Effector memory CD4-positive, alpha-beta T cell (primary cell): ENCODE results near the gene AVPR1B.
"Not testable (repeated sequence)": the region's sequence is repeated elsewhere in the genome, so short reads cannot be mapped to it uniquely, and the experiment has no call there.

ENCODE experiments used
- DNase-seq, 3 donors: peaks; one replicate each; pipeline ENCODE4 v3.0.0-alpha.2; 2020
- H3K27ac ChIP-seq: 2 replicates; pipeline ENCODE4 v1.7.0; 2013; ENCODE audit warnings: mild to moderate bottlenecking, low read length, moderate library complexity; ENCODE audit not compliant: insufficient read depth, poor library complexity, severe bottlenecking
- H3K27me3 ChIP-seq: replicated peaks from 2 replicates; pipeline ENCODE4 v1.7.0; 2013; ENCODE audit warnings: mild to moderate bottlenecking, low read length; ENCODE audit not compliant: insufficient read depth, control insufficient read depth, poor library complexity, severe bottlenecking
- H3K36me3 ChIP-seq: 2 replicates; pipeline ENCODE4 v1.7.0; 2013; ENCODE audit warnings: mild to moderate bottlenecking, low read length, moderate library complexity; ENCODE audit not compliant: control insufficient read depth, insufficient read depth
- H3K4me1 ChIP-seq: 2 replicates; pipeline ENCODE4 v1.7.0; 2013; ENCODE audit warnings: low read length, mild to moderate bottlenecking; ENCODE audit not compliant: control insufficient read depth, insufficient read depth, poor library complexity, severe bottlenecking
- H3K4me3 ChIP-seq: 2 replicates; pipeline ENCODE4 v1.7.0; 2013; ENCODE audit warnings: low read length, low read depth, mild to moderate bottlenecking; ENCODE audit not compliant: insufficient read depth, poor library complexity, severe bottlenecking
- H3K9me3 ChIP-seq: 2 replicates; pipeline ENCODE4 v1.7.0; 2013; ENCODE audit warnings: mild to moderate bottlenecking, low read length, moderate library complexity; ENCODE audit not compliant: control insufficient read depth

The AVPR1B gene

DNA sequence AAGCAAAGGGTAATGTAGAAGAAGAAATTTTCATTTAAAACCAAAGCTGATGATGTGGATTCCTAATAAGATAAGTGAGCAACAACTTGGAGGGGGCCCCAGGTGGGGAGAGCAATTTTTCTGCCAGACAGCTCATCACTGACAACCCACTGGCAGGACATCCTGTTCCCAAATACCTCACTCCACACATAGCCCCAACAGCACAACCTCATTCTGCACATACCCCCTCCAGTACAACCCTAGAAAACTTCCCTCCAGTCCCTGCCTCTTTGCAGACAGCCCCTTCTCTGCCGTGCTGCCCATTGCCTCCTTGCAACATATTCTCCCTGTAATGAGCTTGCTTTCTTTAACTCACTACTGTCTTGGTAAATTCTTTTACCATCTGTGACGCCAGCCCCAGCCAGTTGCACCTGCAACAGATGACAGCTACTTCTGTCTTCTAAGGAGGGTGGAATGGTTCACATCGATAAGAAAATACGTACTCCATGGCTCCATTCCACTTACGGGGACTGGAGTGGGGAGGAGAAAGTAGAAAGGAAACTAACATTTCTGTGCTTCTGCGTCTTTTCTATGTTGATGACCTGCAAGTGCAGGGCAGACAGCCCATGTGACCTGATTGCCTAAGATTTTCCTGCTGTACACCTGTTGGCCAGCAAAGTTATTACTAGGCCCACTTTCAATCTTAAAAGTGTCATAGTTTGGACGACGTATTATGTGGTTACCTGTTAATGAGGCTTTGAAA, 49.5 kb downstream of the AVPR1B start:
- Histone ChIP-seq H3K4me1 (no peaks in the 10 kb centered on the region), H3K4me3 (no peak overlapping the region), H3K36me3 (no peaks in the 10 kb centered on the region), H3K9me3 (no peaks in the 10 kb centered on the region), H3K27me3 (no peaks in the 10 kb centered on the region), H3K27ac (no peak overlapping the region)
- DNase-seq = no peak

DNA sequence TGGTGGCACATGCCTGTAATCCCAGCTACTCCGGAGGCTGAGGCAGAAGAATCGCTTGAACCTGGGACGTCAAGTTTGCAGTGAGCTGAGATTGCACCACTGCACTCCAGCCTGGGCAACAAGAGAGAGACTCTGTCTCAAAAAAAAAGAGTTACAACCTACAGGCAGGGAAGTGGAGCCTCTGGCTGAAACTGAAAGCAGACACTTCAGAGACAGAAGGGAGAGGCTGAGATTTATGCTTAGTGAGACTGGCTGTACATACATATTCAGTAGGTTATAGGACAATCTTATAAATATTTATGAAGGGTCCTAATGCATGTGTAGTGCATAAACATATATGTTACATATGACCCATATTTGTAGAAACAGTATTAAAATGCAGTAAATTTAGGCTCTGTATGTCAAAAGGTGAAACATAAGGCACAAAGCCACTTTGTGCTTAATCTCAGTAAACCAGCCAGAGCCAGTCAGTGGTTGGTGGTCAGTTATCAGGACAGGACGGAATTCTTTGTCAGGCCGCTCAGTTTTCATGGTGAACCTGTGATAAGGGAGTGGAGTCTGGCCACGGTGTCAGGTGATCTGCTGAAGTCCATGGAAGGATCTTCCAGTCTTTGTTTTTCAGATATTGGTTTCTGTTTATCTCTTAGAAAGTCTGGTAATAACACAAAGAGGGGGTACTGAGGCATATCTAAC, 50.6 kb downstream of the AVPR1B start:
- Histone ChIP-seq H3K9me3 (no peaks in the 10 kb centered on the region), H3K4me1 (no peaks in the 10 kb centered on the region), H3K27ac (no peak overlapping the region), H3K36me3 (no peaks in the 10 kb centered on the region), H3K27me3 (no peaks in the 10 kb centered on the region), H3K4me3 (no peak overlapping the region)
- DNase-seq = no peak

DNA sequence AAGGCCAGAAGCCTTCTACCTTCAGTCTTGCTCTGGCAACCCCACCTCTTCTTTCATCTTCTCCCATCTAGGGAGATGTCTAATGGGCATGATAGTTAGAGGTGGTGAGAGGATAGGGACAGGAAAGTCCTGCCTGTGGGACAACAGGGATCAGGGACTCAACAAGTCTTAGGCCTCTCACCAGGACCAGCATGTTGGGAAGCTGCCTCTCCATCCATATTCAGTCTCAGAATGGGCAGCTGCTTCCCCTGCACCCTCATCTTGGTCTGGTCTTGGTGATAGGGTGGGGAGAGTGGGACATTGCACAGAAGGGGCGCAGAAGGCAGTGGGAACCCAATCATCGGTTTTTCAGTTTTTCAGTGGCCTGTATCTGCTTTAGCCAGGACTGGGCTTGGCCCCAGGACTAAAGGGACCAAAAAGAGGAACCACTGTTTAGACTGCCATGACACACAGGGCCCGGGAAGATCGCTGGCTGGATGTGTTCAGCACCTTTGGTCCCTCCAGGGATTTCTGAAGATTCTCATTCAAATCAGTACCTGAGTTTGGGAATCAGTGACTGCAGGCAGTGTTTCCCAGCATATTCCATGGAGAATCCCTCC, 51.5 kb downstream of the AVPR1B start:
- Histone ChIP-seq H3K4me3 (no peak overlapping the region), H3K9me3 (no peaks in the 10 kb centered on the region), H3K4me1 (no peaks in the 10 kb centered on the region), H3K27ac (no peak overlapping the region), H3K27me3 (no peaks in the 10 kb centered on the region), H3K36me3 (no peaks in the 10 kb centered on the region)
- no peak for DNase-seq

DNA sequence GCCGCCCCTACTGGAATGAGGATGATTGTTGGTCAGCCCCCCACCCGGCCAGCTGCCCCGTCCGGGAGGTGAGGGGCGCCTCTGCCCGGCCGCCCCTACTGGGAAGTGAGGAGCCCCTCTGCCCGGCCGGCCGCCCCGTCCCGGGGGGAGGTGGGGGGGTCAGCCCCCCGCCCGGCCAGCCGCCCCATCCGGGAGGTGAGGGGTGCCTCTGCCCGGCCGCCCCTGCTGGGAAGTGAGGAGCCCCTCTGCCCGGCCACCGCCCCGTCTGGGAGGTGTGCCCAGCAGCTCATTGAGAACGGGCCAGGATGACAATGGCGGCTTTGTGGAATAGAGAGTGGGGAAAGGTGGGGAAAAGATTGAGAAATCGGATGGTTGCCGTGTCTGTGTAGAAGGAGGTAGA, 52.7 kb downstream of the AVPR1B start:
- H3K4me1 ChIP-seq, H3K27me3 ChIP-seq, H3K9me3 ChIP-seq, DNase-seq, H3K27ac ChIP-seq, H3K4me3 ChIP-seq, H3K36me3 ChIP-seq: not testable (repeated sequence)

DNA sequence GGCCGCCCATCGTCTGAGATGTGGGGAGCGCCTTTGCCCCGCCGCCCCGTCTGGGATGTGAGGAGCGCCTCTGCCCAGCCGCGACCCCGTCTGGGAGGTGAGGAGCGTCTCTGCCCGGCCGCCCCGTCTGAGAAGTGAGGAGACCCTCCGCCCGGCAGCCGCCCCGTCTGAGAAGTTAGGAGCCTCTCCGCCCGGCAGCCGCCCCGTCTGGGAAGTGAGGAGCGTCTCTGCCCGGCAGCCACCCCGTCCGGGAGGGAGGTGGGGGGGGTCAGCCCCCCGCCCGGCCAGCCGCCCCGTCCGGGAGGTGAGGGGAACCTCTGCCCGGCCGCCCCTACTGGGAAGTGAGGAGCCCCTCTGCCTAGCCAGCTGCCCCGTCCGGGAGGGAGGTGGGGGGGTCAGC, 53.2 kb downstream of the AVPR1B start:
- not testable (repeated sequence) for H3K36me3 ChIP-seq, H3K4me1 ChIP-seq, H3K4me3 ChIP-seq, DNase-seq, H3K9me3 ChIP-seq, H3K27me3 ChIP-seq, H3K27ac ChIP-seq

DNA sequence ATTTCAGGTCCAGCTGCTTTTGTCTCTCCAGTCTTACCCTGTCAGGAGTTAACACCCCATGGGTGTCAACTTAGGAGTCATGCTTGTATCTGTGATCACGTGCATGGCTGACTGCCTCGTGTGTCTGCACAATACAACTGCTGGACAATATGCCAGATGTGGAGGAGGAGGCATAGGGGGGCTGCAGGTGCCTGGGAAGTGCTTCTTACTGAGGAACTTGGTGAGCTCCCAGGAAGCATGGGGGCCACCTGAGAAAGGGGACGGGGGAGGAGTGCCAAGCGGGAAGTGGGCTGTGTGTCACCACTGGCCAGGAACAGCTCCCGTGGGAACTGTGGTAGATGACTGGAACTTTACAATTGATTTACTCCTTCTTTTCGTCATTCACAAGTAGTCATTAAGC, 54.7 kb downstream of the AVPR1B start:
- Histone ChIP-seq H3K27me3 (no peaks in the 10 kb centered on the region), H3K4me3 (no peak overlapping the region), H3K4me1 (no peaks in the 10 kb centered on the region), H3K36me3 (no peaks in the 10 kb centered on the region), H3K9me3 (no peaks in the 10 kb centered on the region), H3K27ac (no peak overlapping the region)
- DNase-seq = no peak

DNA sequence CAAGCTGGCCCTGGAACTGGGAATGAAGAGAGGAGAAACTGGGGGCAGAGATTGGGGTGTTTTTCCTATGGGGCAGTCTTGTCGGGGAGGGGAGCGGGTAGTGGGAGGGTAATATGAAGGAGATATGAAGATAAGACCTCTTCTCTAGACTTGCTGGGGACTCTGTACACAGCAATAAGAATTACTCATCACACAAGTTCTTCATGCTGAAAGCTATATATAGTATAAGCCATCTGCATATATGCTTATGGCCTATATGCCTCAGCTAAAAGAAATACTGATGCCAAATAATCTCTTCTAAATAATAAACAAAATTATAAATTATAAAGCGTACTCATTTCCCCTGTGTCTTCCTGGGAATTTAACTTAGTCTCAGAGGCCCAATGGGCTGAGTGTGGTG, 56.3 kb downstream of the AVPR1B start:
- Histone ChIP-seq H3K36me3 (no peaks in the 10 kb centered on the region), H3K9me3 (no peaks in the 10 kb centered on the region), H3K27ac (no peak overlapping the region), H3K27me3 (no peaks in the 10 kb centered on the region), H3K4me3 (no peak overlapping the region), H3K4me1 (no peaks in the 10 kb centered on the region)
- no peak for DNase-seq
